HCT116 (cell line): Measurements from ENCODE around the gene ROR2. TPM values are rescaled to one million over a fixed set of nuclear protein-coding genes. Genes with fewer than 3 reads are reported as not detected.

Source experiments
- ATAC-seq: fragments of 200-7000 bp; cut with Tn5 transposase; 2 replicates; pipeline ENCODE4 v1.9.1; 2020; ENCODE audit warnings: mild to moderate bottlenecking, moderate library complexity
- BruUV-seq: library from RNA; stranded (reverse); fragments of 400-500 nt; replicated peaks from 2 replicates; lab custom pipeline; 2021; lab: Mats Ljungman, UMichigan
- CTCF ChIA-PET: fragments of 300-600 bp; sonication (Branson Sonifier 250); formaldehyde crosslinking; loops from one replicate; lab custom pipeline; 2021; ENCODE audit warnings: antibody characterized with exemption; lab: Charles Lee
- POLR2A ChIA-PET: fragments of 300-600, 350-600 bp; sonication (Branson Sonifier 250); formaldehyde crosslinking; loops from one replicate; lab custom pipeline; 2021; ENCODE audit warnings: antibody characterized with exemption; lab: Charles Lee
- RAD21 ChIA-PET, 2 experiments: fragments of 300-600 bp; sonication (Branson Sonifier 250); formaldehyde crosslinking; loops; one replicate each; lab custom pipeline; 2023; ENCODE audit warnings: low total read pairs in 2 of 2; ENCODE audit not compliant: uncharacterized antibody in 2 of 2, unreplicated experiment in 2 of 2, low non-redundant PET in 1 of 2; lab: Charles Lee
- DNase-seq: peaks from one replicate; pipeline ENCODE4 v3.0.0-alpha.2; 2010; ENCODE audit warnings: low read depth, low spot score
- H2AFZ ChIP-seq: fragments of 200-600 bp; shearing (Covaris generic), sonication (generic); 2 replicates; pipeline ENCODE4 v1.6.1; 2017; ENCODE audit warnings: low read depth, mixed run types, mixed read lengths, antibody characterized with exemption, low read length; ENCODE audit not compliant: poor library complexity, severe bottlenecking
- H3K27ac ChIP-seq: 2 replicates; pipeline ENCODE4 v1.5.1; 2012; ENCODE audit warnings: low read depth, low read length
- H3K27me3 ChIP-seq: fragments of 200-600 bp; sonication (generic); 2 replicates; pipeline ENCODE4 v1.6.1; 2016; ENCODE audit warnings: mixed run types, low read length, mixed read lengths; ENCODE audit not compliant: insufficient read depth
- H3K36me3 ChIP-seq, 2 experiments: fragments of 200-500 bp in 1 of 2; fragments of 200-600 bp in 1 of 2; sonication (Bioruptor generic) in 1 of 2; sonication (generic) in 1 of 2; 2 replicates each; pipeline versions ENCODE4 v1.5.1 to v1.6.1; 2014 to 2016; ENCODE audit warnings: low read length in 2 of 2, inconsistent platforms in 1 of 2, mixed read lengths in 1 of 2, mixed run types in 1 of 2; ENCODE audit not compliant: insufficient read depth in 2 of 2, control insufficient read depth in 1 of 2
- H3K4me1 ChIP-seq, 2 experiments: fragments of 200-600 bp in 1 of 2; sonication (generic) in 1 of 2; 2 replicates each; pipeline versions ENCODE4 v1.5.1 to v1.6.1; 2012 to 2017; ENCODE audit warnings: low read length in 2 of 2, inconsistent platforms in 1 of 2, mild to moderate bottlenecking in 1 of 2, mixed read lengths in 1 of 2, mixed run types in 1 of 2, moderate library complexity in 1 of 2; ENCODE audit not compliant: insufficient read depth in 2 of 2, control insufficient read depth in 1 of 2
- H3K4me2 ChIP-seq: fragments of 200-600 bp; sonication (generic); 2 replicates; pipeline ENCODE4 v1.6.1; 2017; ENCODE audit warnings: mixed run types, low read length, mixed read lengths
- H3K4me3 ChIP-seq, 2 experiments: fragments of 200-600 bp in 1 of 2; sonication (generic) in 1 of 2; replicated peaks in 1 of 2; 2 replicates each; pipeline ENCODE4 v1.5.1; 2011 to 2016; ENCODE audit warnings: low read length in 2 of 2, control low read depth in 1 of 2, low read depth in 1 of 2, mild to moderate bottlenecking in 1 of 2, mixed read lengths in 1 of 2, mixed run types in 1 of 2
- H3K79me2 ChIP-seq: fragments of 200-600 bp; sonication (generic); 2 replicates; pipeline ENCODE4 v1.6.1; 2017; ENCODE audit warnings: mild to moderate bottlenecking, mixed run types, low read length, moderate library complexity, mixed read lengths; ENCODE audit not compliant: insufficient read depth
- H3K9ac ChIP-seq: fragments of 200-600 bp; sonication (generic); 2 replicates; pipeline ENCODE4 v1.6.1; 2016; ENCODE audit warnings: low read length, mixed read lengths
- H3K9me2 ChIP-seq: fragments of 200-600 bp; sonication (generic), shearing (Covaris generic); 2 replicates; pipeline ENCODE4 v1.6.1; 2017; ENCODE audit warnings: mixed run types, mild to moderate bottlenecking, moderate library complexity; ENCODE audit not compliant: insufficient read depth
- H3K9me3 ChIP-seq, 2 experiments: fragments of 200-500 bp in 1 of 2; fragments of 200-600 bp in 1 of 2; sonication (Bioruptor generic) in 1 of 2; sonication (generic) in 1 of 2; 2 replicates each; pipeline ENCODE4 v1.6.1; 2014 to 2017; ENCODE audit warnings: low read length in 2 of 2, mixed read lengths in 2 of 2, inconsistent platforms in 1 of 2, low read depth in 1 of 2, mild to moderate bottlenecking in 1 of 2, mixed run types in 1 of 2, moderate library complexity in 1 of 2; ENCODE audit not compliant: control insufficient read depth in 1 of 2, insufficient read depth in 1 of 2
- H4K20me1 ChIP-seq: fragments of 200-600 bp; sonication (generic), shearing (Covaris generic); 2 replicates; pipeline ENCODE4 v1.6.1; 2017; ENCODE audit warnings: mixed run types, mild to moderate bottlenecking, moderate library complexity; ENCODE audit not compliant: insufficient read depth
- EZH2 ChIP-seq: fragments of 200-600 bp; sonication (generic); IDR thresholded peaks from 2 replicates; pipeline ENCODE4 v1.6.1; 2017; ENCODE audit warnings: antibody characterized with exemption, mixed run types
- EZH2phosphoT487 ChIP-seq: fragments of 200-600 bp; IDR thresholded peaks from 2 replicates; pipeline ENCODE4 v1.6.1; 2018; ENCODE audit warnings: antibody characterized with exemption, borderline replicate concordance
- FOSL1 ChIP-seq: IDR thresholded peaks from 2 replicates; pipeline ENCODE4 v1.6.1; 2012; ENCODE audit warnings: low read depth
- JUND ChIP-seq: IDR thresholded peaks from 2 replicates; pipeline ENCODE4 v1.6.1; 2012
- POLR2A ChIP-seq: IDR thresholded peaks from 2 replicates; pipeline ENCODE4 v1.7.0; 2011; ENCODE audit warnings: borderline replicate concordance; ENCODE audit not compliant: insufficient read depth, insufficient read length; ENCODE audit errors: extremely low read depth
- POLR2AphosphoS5 ChIP-seq: IDR thresholded peaks from 2 replicates; pipeline ENCODE4 v1.6.1; 2011; ENCODE audit warnings: mild to moderate bottlenecking, low read depth, low read length, moderate library complexity
- SIN3A ChIP-seq: IDR thresholded peaks from 2 replicates; pipeline ENCODE4 v1.6.1; 2012; ENCODE audit warnings: low read depth
- TCF7L2 ChIP-seq: IDR thresholded peaks from 2 replicates; pipeline ENCODE4 v1.7.0; 2011; ENCODE audit warnings: borderline replicate concordance, inconsistent platforms; ENCODE audit not compliant: insufficient read depth, insufficient read length; ENCODE audit errors: extremely low read depth
- intact Hi-C: fragments of 100-400 bp; cut with micrococcal nuclease; formaldehyde crosslinking; loops from 2 replicates; pipeline ENCODE4 v1.10.0; 2022
- total RNA-seq: library from RNA; stranded (reverse); gene quantifications from one replicate; pipeline ENCODE4 v1.2.1, GENCODE V29; 2021; ENCODE audit not compliant: unreplicated experiment
- TF ChIP-seq, protein P1 (sequence below): IDR thresholded peaks from 2 replicates; pipeline ENCODE4 v1.6.1; 2012
- TF ChIP-seq, protein P2 (sequence below): IDR thresholded peaks from 2 replicates; pipeline ENCODE4 v1.6.1; 2012
- TF ChIP-seq, protein P3 (sequence below): IDR thresholded peaks from 2 replicates; pipeline ENCODE4 v1.6.1; 2011; ENCODE audit warnings: mild to moderate bottlenecking, low read length, moderate library complexity; ENCODE audit not compliant: insufficient replicate concordance; ENCODE audit errors: extremely low read depth

ROR2 gene
- total RNA-seq, 1 experiment from 2014 or later, result 15.7 TPM

DNA sequence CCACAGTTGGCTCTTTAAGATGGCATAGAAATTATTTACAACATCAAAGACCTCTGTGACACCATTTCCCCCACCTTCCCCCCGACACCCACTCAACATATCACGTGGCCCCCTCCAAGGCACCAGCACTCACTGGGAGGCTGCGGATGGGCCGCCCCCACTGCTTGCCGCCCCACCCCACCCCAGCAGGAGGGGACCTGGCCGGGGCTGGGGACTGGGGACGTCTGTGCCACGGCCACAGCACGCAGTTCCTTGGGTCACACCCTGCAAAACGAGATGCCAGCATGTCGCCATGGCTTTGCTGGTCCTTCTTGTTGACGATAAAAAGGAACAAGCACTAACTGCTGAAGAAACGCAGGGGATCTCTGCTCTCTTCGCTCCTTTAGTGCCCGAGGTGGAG, 269.0 kb downstream of the ROR2 start:
- Histone ChIP-seq H3K4me2 (no peak overlapping the region), H4K20me1 (no peaks in the 10 kb centered on the region), H3K79me2 (no peaks in the 10 kb centered on the region), H3K27me3 (no peaks in the 10 kb centered on the region), H3K27ac (no peak overlapping the region), H3K4me3 (no peak overlapping the region), H3K4me1 (no peaks in the 10 kb centered on the region; a peak in 1 of 4 replicates), H2AFZ (peak overlapping the region; percentile 94), H3K9me3 (no peaks in the 10 kb centered on the region), H3K9me2 (no peaks in the 10 kb centered on the region)
- CTCF ChIA-PET, result no interaction called here
- intact Hi-C loops, result loop anchor here (1.0 to 10.0 kb wide), 4 partner anchors 254 to 766 kb away; no protein-coding TSS in a partner anchor
- no TSS peak for BruUV-seq
- POLR2A ChIA-PET, result no interaction called here
- no peak for DNase-seq
- TF ChIP-seq, protein P1, sequence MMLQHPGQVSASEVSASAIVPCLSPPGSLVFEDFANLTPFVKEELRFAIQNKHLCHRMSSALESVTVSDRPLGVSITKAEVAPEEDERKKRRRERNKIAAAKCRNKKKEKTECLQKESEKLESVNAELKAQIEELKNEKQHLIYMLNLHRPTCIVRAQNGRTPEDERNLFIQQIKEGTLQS, result no peak
- TF ChIP-seq EZH2, result no peak
- TF ChIP-seq, protein P2, sequence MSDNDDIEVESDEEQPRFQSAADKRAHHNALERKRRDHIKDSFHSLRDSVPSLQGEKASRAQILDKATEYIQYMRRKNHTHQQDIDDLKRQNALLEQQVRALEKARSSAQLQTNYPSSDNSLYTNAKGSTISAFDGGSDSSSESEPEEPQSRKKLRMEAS, result no peak
- TF ChIP-seq, protein P3, sequence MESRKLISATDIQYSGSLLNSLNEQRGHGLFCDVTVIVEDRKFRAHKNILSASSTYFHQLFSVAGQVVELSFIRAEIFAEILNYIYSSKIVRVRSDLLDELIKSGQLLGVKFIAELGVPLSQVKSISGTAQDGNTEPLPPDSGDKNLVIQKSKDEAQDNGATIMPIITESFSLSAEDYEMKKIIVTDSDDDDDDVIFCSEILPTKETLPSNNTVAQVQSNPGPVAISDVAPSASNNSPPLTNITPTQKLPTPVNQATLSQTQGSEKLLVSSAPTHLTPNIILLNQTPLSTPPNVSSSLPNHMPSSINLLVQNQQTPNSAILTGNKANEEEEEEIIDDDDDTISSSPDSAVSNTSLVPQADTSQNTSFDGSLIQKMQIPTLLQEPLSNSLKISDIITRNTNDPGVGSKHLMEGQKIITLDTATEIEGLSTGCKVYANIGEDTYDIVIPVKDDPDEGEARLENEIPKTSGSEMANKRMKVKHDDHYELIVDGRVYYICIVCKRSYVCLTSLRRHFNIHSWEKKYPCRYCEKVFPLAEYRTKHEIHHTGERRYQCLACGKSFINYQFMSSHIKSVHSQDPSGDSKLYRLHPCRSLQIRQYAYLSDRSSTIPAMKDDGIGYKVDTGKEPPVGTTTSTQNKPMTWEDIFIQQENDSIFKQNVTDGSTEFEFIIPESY, result no peak
- no peak for TF ChIP-seq JUND
- TF ChIP-seq, all 23 proteins: peak for 0
- no peak overlapping the region for H3K9ac ChIP-seq
- RAD21 ChIA-PET, result interaction anchor here in 1 of 2 experiments (0.6 kb wide), 1 partner anchor 766 kb away, joined by 3 read pairs; no protein-coding TSS in a partner anchor
- H3K36me3 ChIP-seq, result no peaks in the 10 kb centered on the region
- no peak for ATAC-seq

DNA sequence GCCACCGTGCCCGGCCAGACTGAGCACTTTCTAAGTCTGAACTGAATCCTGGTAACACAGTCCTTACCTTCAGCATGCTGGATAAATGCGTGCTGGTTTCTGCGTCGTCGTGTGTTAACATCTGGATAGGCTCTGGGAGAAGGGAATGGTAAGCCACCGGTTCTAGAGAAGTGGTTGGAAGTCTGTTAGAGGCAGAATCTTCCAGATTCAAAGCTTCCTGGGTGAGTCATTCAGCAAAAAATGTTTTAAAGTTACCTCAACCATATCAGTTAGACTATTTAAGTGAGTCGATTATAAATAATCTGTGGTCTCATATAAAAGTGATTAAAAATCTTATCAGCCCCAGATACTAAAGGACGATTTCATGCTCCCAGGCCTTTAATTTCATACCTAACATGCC, 269.9 kb downstream of the ROR2 start:
- no peaks in the 10 kb centered on the region for H3K9me3 ChIP-seq
- ATAC-seq (no peak), DNase-seq (no peak)
- no peak overlapping the region for H3K4me2 ChIP-seq
- H3K27ac ChIP-seq, result no peak overlapping the region
- no peaks in the 10 kb centered on the region for H3K9me2 ChIP-seq
- H3K4me1 ChIP-seq, result no peaks in the 10 kb centered on the region; a peak in 1 of 4 replicates
- H2AFZ ChIP-seq, result no peak overlapping the region
- no peak overlapping the region for H3K9ac ChIP-seq
- H4K20me1 ChIP-seq, result no peaks in the 10 kb centered on the region
- POLR2A ChIA-PET, result no interaction called here
- no peaks in the 10 kb centered on the region for H3K27me3 ChIP-seq
- H3K4me3 ChIP-seq, result no peak overlapping the region
- CTCF ChIA-PET, result interaction anchor here (1.0 kb wide), 1 partner anchor 765 kb away, joined by 5 read pairs; no protein-coding TSS in a partner anchor
- no peaks in the 10 kb centered on the region for H3K79me2 ChIP-seq
- BruUV-seq, result no TSS peak
- no peaks in the 10 kb centered on the region for H3K36me3 ChIP-seq
- intact Hi-C loops, result loop anchor here (5.0 to 10.0 kb wide), 2 partner anchors 253 to 695 kb away; no protein-coding TSS in a partner anchor
- RAD21 ChIA-PET, result no interaction called here
- TF ChIP-seq JUND (no peak), EZH2phosphoT487 (no peak), POLR2AphosphoS5 (no peak), FOSL1 (no peak), SIN3A (no peak), POLR2A (no peak), TCF7L2 (no peak)
